ENCODE data around the gene DRD2.

Gene DRD2

DNA sequence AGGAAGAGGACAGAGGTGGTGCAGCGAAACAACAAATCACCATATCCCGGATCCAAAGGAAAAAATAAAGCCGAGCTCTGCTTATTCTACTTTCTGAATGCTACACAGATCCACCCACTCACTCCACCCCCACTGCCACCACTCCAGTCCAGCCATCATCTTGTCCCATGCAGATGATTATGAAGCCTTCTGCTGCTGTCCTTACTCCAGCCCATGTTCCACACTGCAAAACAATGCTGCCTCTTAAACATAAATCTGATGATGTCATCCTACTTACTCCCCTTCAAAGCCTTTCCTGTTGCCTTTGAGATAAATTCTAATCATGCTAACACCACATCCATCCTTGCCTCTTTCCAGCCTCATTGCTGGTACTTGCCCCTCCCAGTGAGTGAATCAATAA, 6.5 kb upstream of the DRD2 start:
- DNase-seq = no peak

DNA sequence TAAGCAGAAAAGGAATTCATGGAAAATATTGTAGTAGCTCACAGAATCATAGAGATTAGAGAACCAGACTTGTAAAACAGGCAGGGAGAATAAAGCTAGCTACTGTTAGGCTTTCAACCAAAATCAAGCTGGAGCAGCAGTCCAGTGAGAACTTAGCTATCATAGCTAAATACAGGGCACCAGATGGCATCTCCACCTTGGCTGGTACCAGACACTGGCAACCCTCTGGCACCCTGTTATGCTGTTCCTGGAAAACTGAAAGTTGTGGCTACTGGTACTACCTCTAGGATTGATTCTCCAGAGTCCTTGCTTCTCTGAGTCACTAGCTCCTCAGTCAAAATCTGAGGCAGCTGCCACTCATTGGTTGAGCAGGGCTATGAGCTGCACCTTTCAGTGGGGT, 6.0 kb upstream of the DRD2 start:
- no peak for DNase-seq

DNA sequence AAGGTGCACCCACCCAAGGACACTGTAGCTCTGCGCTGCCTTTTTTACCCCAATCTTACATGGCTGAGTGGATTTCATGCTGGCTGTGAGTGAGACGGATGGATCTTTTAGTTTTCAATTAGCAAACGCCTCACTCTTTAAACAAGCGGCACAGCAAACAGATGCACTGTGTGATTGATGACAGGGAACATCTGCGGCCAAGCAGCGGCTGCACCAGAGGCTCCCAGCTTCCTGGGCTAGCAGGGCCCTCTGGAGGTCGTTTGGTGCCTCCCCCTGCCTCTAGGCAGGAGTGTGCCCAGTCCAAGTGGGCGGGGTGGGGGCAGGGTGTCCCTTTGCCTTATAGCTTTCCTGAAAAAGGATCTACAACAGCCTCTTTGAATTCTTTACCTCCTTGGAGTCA, 2.1 kb upstream of the DRD2 start:
- peak; percentile 60 to 89 for DNase-seq

DNA sequence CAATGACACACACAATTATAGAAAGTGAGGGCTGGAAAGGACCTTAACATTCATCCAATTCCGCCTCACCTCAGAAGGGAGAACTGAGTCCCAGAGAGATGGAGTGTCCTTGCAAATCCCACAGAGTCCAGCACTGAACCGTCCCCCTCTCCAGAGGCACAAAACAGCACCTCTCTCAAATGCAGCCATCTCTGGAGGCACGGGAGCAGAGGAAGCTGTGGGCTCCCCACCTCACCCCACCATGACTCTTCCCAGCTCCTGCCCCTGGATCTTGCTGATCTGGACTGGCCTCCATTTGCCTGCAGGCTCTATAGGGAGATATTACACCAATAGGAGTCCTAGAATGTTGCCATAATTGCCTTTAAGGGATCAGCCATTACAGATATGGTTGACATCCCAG, 1.4 kb upstream of the DRD2 start:
- DNase-seq = no peak

DNA sequence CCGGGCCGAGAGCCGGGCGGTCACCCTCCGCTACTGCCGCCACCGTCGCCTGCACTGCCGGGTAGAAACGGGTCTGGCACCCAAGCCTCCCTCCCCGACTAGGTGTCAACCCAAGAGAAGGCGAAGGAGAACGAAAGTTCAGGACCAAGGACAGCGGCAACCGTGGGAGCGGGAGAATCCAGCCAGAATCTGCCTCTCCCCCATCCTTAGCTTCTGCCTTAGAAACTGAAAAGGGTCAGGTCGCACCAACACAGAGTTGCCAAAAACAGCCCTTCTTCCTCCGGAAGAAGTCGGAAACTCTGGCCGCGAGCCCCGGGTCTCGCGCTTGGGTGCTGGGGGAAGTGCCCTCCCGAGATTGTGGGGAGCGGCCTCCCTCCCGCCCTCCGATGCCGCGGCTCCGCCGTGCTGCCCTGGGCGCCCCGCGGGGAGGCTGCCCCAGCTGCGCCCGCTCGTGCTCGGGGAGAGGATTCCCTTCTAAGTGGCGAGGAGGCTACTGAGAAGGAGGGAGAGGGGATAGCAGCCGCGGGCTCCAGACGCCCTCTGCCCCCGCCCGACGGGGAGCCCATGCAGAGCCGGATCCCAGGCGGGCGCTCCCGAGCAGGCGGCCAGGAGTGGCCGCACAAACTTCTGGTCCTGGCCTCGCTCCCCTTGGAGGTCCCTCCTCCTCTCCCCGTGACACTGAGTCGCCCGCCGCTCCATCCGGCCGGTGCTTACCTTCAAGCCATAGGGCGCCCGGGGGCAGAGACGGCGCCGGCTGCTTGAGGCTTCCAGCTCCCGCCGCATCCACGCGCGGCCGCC, 637 bp downstream of the DRD2 start:
- peak; percentile 46 to 91 for DNase-seq

DNA sequence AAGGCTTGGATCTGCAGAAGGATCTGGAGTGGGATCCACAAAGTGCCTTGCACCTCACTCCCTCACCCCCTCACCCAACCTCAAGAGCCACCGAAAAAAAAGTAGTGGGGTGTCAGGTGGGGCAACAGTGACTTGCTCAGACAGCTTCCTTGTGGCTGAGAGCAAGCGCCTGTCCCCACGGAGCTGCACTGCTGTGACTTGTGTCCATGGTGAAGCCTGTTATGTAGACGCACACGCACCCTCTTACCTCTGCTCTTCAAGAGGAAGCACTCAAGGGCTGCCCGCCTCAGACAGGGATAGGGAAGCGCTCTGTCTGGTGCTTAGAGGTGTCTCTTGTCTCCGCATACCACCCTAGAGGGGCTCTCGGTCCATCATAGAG, 1.2 kb downstream of the DRD2 start:
- DNase-seq = peak in 1 of 2 experiments; percentile 80

DNA sequence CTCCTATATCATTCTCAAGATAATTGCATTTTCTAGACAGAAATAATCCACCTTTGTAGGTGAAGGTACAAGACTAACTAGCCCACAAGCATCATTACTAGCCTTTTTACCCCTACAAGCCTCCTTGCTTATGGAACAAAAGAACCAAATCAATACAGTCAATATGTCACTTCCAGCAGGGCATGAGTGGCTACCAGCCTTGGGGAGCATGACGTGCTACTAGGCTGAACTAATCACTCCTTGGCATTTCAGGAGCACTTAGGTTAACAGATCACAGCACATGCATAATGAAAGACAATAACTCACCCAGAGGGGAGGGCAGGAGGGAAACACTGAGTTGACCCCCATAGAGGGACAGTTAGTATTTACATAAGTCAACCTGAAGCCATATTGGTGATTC, 2.7 kb downstream of the DRD2 start:
- DNase-seq = no peak

DNA sequence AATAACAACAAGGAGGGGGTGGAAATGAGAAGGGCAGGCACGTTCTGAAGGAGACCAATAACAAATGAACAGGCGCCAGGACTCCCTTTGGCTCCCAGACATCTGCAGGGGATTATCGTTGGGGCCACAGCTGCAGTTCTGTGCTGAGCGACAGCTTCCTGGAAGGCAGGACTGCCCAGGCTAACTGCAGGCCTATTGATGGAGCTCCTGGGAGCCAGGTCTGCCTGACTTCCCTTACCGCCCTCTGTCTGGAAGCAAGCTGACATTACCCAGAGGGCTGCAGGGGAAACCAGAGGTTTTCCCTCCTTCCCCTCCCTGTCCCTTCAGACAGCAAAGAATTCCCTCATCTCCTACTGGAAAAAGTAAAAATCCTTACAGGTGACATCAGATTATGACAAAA, 5.0 kb downstream of the DRD2 start:
- no peak for DNase-seq

DNA sequence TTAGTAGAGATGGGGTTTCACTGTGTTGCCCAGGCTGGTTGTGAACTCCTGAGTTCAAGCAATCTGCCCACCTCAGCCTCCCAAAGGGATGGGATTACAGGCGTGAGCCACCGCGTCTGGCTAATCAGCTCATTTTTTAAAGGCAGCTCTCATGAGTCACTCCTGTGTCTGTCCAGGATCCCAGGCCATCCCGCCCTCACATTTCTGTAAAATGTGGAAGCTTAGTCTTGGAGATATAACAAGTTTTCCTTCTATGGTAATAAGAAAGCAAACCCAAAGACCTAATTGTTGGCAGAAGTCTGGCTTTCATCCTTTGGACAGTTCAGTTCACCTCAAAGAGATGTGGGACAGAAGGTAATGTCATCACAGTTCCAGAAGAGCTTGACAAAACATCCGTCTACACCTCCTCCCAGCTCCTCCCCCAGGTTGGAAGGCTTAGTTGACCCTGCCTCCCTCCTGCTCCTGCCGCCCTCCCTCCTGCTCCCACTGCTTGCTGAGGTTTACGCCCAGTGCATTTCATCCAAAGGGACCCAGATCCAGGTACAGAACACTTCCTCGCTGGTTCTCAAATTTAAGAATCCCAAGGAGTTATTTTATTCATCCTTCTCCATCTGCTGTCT, 6.4 kb downstream of the DRD2 start:
- no peak for DNase-seq

DNA sequence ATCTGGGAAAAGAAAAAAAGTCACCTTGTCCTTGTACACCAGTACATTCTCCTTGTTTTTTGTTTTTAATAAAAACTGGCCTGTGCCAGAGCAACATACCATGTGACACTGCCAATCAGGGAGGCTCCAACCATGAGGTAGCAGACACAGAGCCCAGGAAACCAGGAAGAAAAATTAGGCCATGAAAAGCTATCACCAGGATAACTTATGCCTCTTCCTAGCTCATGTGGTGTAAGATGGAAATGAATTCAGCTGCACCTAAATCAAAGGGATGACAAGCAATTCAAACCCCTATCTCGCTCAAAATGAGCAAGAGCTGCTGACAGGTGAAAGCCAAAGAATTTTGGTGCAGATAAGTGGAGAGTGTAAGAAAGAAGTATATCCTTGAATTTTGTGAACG, 7.7 kb downstream of the DRD2 start:
- DNase-seq = no peak

DNA sequence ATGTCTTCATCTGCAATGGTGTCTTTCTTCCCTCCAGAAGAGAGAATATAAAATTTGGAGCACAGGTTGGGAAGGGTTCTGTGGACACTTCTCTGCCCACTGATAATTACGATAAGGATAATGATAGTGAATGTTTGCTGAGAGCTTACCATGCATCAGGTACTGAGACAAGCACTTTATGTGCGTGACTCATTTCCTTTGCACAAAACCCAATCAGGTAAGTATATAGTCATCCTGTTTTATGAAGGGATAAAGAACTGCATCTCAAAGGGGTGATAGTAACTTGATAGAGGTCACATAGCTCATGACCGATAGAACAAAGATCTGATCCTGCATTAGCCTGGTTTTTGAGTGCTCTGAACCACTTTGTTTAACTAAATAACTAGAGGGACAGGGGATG, 9.4 kb downstream of the DRD2 start:
- no peak for DNase-seq

DNA sequence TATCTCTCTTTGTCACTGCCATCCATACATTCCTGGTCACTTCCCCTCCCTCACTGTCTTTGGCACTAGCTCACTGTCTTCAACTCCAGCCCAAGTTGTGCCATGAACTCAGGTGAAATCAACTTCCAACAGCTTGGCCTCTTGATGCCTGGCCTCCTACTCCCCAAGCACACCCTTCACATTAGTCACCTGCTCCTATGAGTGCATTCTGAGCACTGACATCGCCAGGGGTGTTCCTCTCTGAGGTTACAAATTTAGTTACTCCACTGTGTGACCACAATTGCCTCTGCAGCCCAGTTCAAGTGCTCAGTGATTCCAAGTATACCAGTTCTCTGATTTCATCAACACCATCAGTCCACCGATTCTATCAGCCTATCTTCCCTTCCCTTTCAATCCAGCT, 10.8 kb downstream of the DRD2 start:
- no peak for DNase-seq

DNA sequence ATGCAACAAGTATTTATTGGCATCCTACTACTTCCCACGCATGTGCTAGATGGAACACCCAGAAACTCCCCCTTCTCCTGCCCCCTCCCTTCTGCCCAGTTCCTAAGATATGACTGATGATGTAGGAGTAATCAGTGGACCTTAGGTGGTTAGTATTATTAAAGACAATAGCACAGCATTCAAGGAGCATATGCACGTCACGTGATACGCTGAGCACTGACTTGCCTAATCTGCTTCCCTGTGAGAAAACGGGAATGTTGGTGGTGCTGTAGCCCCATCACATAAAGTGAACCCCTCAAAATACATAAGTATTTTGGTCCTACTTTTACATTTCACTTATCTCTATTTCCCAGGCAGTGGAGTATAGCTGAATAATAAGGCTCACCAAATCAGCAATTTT, 12.4 kb downstream of the DRD2 start:
- DNase-seq = no peak

DNA sequence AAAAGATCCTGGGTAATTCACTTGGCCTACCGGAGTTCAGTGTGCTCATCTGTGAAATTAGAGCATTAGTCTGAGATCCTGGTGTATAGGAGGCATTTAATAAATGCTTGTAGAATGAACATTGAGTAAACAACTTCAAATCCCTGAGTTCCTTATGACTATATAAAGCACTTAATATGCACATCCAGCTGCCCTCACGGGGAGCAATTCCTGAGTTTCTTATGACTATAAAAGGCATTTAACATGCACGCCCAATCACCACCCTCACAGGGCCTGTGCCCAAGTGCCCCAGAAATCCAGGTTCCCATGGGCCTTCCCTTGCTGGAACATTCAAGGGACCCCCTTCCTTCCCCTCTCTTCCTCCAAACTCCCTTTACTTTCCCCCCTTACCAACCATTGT, 13.6 kb downstream of the DRD2 start:
- DNase-seq = no peak

DNA sequence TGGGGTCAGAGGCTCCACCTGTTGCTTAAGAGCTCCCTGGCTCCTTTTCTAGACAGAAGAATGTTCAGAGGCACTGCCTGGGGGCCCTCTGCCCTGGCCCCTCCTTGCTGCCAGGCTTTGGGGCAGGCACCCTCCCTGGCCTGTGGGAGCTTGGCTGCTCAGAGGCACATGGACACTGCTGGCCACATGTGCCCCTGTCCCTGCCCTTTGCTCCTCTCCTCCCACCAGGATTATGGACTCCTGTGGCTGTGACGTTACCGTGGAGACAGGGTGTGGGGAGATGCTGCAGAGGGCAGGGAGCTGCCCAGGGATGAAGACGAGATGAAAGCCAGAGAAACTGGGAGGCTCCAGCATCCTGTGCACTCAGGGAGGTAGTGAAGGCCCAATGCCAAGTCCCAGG, 14.7 kb downstream of the DRD2 start:
- DNase-seq = no peak

DNA sequence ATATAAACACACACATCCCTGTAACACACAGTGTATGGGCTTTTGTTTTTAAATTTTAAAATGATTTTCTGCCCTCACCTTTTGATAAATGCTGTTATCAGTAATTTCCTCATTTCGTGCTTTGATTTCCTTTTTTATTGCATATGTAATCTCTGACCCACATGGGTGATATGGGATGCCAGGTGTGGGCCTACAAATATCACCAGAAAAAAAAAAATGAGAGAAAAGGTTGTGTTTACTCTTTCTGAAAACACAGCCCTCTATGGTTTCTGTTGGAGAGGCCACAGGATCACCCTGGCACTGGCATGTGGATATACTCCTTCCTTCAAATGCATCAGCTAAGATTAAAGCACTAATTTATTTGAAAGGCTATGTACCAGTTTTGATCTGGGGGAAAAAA, 17.0 kb downstream of the DRD2 start:
- no peak for DNase-seq

DNA sequence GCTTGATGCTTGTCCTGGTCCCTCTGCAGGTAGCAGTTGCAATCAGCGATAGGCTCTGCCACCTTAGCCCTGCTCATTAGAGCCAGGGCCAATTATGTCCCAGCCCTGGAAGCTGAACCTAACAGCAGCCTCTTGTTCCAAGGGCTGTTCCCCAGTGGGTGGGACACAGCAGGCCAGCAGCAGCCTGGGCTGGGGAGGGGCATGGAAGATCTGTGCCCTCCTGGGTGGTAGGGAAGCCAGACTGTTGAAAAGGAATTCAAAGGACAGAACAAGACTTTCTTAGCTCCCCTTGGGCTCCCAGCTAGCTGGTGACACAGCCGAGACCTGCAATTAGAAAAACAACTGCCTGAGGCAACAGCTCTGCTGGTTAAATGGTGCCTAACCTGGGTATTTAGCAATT, 17.4 kb downstream of the DRD2 start:
- peak; percentile 32 to 58 for DNase-seq

DNA sequence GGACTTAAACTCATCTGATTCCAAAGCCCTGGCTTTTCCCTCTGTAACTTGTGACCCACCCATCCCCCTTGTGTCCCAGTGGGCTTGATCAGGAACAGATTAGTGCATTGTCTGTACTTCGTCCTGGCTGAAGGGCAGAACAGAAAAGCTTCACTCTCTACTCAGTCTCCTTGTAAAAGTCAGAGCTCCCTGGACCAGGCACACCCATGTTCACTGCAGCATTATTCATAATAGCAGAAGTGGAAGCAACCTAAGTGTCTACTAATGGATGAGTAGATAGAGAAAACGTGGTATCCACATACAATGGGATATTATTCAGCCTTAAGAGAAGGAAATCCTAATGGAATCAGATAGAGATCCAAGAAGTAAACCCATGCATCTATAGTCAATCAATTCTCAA, 20.7 kb downstream of the DRD2 start:
- no peak for DNase-seq

DNA sequence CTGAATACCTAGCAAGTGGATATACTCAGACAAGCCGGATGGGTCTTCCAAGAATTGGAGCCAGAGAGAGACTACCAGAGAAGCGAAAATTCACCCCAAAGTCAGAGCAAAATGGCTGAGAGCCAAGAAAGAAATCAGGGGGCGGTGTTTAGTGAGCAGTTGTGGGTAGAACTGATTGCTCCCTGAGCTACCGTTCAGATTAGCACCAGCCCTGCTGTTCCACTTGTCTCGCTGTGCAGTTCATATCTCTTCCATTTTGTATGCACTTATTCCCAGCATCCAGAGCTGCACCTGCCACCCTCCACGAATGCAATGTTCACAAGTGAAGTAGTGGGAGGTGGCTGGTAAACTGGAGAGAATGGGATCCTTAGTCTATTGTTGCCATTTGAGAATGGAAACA, 25.5 kb downstream of the DRD2 start:
- no peak for DNase-seq

DNA sequence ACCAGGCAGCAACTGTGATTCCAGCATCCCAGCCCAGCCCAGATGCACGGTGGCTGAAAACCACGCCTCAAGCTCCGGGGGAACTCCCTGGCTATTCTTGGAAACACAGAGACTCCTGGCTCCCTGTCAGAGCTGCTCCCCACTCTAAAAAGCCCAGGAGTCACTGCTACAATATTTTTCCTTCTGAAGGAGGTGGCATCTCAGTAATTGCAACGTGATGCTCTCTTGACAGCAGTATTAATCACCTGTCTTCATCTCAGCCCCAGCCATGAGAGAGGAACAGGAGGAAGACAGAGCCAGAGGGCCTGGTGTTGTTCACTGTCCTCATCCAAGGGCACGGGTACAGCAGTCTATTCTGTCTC, 26.9 kb downstream of the DRD2 start:
- DNase-seq = no peak

DNA sequence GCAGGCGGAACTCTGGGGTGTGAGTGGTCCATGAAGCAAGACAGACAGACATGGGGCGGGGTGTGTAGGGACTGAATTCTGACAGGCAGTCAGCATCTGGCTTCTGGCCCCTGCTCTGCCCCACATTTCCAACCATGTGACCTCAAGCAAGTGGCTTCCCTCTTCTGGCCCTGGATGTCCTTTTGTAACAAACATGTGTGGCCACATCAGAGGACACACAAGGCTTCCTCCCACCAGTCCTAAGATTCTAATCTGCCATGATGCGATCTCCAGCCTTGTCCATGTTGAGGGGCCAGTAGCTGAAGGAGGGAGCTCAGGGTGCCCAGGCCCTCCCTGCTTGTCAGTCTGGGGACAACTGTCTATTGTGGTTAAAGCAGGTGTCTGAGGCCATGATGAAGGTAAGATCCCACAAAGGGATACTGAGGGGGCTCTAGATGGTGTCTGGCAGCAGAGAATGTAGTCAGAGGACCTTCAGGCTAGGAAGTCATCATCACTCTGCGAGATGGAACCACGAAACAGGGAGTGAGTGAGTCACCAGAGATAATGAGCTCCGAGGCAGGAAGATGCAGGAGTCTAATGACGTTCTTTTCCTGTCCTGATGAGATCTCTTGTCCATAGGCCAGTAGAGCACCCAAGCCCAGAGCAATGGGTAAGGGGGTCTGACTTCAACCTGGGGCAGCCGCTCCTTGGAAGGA, 27.4 kb downstream of the DRD2 start:
- no peak for DNase-seq

DNA sequence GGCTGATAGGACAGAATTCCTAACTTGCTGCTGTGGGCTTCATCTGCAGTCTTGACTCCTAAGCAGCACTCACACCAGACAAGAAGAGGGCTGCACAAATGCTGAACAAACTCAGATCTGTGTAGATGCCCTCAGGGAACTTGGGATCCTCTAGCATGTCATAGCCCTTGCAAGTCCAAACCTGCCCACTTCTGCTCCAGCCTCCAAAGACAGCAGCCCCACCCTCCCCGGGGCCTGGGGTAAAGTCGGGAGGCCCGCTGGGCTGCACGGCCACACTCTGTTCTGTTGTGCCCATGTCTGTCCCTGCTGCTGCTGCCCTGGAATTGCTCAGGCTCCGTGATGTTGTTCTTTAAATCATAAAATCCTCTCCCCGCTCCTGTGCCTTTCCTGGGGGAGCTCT, 28.3 kb downstream of the DRD2 start:
- peak; percentile 97 to 99 for DNase-seq

DNA sequence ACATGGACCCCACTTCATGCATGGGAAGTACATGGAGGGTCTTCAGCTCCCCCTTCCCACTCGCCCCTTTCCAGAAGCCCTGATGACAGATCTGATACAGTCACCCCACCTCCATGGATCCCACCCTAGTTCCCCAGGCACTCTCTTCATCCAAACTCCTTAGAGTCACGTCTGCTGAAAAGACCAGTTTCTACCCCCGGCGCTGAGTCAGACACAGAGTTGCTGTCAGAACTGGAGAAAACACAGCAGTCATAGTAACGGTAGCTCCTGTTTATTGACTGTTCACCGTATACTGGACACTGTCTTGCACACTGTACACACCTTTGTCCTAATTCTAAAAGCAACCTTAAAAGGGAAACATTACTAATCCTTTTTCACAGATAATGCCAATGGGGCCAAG, 29.1 kb downstream of the DRD2 start:
- DNase-seq = no peak

DNA sequence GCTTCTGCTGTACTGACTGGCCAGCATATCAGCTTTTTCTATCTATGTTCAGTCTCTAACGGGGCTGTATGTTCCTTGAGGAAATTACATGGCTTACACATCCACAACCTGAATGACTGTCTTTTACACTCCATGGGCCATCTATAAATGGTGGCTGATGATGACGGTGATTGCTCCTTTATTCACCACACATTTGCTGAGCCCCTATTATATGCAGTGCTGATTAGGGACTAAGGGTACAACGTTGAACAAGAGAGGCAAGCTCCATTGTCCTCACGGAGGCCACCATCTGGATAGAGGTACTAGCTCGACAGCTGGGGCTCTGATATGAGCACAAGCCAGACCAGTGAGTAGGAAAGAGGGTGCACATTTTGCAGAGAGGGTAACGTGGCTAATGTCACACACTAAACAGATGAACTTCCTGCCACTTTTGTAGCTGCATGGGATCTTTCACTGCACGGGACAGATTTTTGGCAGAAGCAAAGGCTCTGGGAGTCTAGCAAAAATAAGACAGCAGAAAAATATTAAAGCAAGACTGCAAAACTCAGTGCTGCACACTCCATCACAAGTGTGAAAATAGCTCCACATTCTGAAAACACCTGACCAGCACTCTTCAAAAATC, 30.6 kb downstream of the DRD2 start:
- no peak for DNase-seq

Data from NCI-H526 (cell line).